SK-N-MC (cell line): ENCODE data around the gene PCBP1.

Experiments used
- EZH2 ChIP-seq: fragments of 200-600 bp; sonication (generic); IDR thresholded peaks from one replicate; pipeline ENCODE4 v1.6.1; 2017; ENCODE audit warnings: antibody characterized with exemption
- POLR2AphosphoS5 ChIP-seq: IDR thresholded peaks from 2 replicates; pipeline ENCODE4 v1.6.1; 2012; ENCODE audit warnings: mild to moderate bottlenecking, low read depth, low read length, borderline replicate concordance

GRCh38 chr2:70039366-70039765, 47.9 kb upstream of the PCBP1 start:
- TF ChIP-seq EZH2, result no peak
- no peak for TF ChIP-seq POLR2AphosphoS5
